HG03432 (cell line): Measurements from ENCODE around the gene GALNT14.

ENCODE experiments used
- ATAC-seq: cut with Tn5 transposase; IDR thresholded peaks from one replicate; pipeline ENCODE4 v1.9.1; 2021; ENCODE audit warnings: mild to moderate bottlenecking, moderate library complexity; ENCODE audit not compliant: unreplicated experiment

Gene GALNT14

GRCh38 chr2:30949435-30949834 lies 188.8 kb downstream of the GALNT14 start:
- ATAC-seq = no peak

GRCh38 chr2:30948857-30949256 lies 189.4 kb downstream of the GALNT14 start:
- no peak for ATAC-seq

GRCh38 chr2:30948130-30948529 lies 190.1 kb downstream of the GALNT14 start:
- no peak for ATAC-seq

- ATAC-seq = no peak
These were observed 190.6 kb downstream of the GALNT14 start for GRCh38 chr2:30947686-30948085.

GRCh38 chr2:30942419-30942818 lies 195.8 kb downstream of the GALNT14 start:
- no peak for ATAC-seq

GRCh38 chr2:30940839-30941238 lies 197.4 kb downstream of the GALNT14 start:
- ATAC-seq = no peak

- no peak for ATAC-seq
These were observed 198.9 kb downstream of the GALNT14 start for GRCh38 chr2:30939364-30939763.

GRCh38 chr2:30938196-30938595 lies 200.0 kb downstream of the GALNT14 start:
- no peak for ATAC-seq

- no peak for ATAC-seq
These were observed 201.3 kb downstream of the GALNT14 start for GRCh38 chr2:30936977-30937376.

GRCh38 chr2:30935795-30936194 lies 202.4 kb downstream of the GALNT14 start:
- ATAC-seq = no peak

GRCh38 chr2:30934066-30934465 lies 204.2 kb downstream of the GALNT14 start:
- no peak for ATAC-seq

GRCh38 chr2:30933496-30933895 lies 204.7 kb downstream of the GALNT14 start:
- no peak for ATAC-seq

- no peak for ATAC-seq
These were observed 205.4 kb downstream of the GALNT14 start for GRCh38 chr2:30932870-30933269.

GRCh38 chr2:30931841-30932407 lies 206.3 kb downstream of the GALNT14 start:
- ATAC-seq = no peak

GRCh38 chr2:30930716-30931115 lies 207.5 kb downstream of the GALNT14 start:
- ATAC-seq = no peak

- ATAC-seq = no peak
These were observed 210.7 kb downstream of the GALNT14 start for GRCh38 chr2:30927465-30928075.

- no peak for ATAC-seq
These were observed 211.6 kb downstream of the GALNT14 start for GRCh38 chr2:30926606-30927005.

GRCh38 chr2:30923623-30924022 lies 214.6 kb downstream of the GALNT14 start:
- no peak for ATAC-seq

- ATAC-seq = no peak
These were observed 217.7 kb downstream of the GALNT14 start for GRCh38 chr2:30920511-30920910.

GRCh38 chr2:30915486-30915885 lies 222.8 kb downstream of the GALNT14 start:
- ATAC-seq = no peak

- no peak for ATAC-seq
These were observed 223.8 kb downstream of the GALNT14 start for GRCh38 chr2:30914456-30914855.

- no peak for ATAC-seq
These were observed 226.2 kb downstream of the GALNT14 start for GRCh38 chr2:30912056-30912455.

GRCh38 chr2:30911327-30911726 lies 226.9 kb downstream of the GALNT14 start:
- no peak for ATAC-seq
